GM23338 (cell line): Measurements from ENCODE around the gene ATXN7.

Experiments used
- CTCF ChIP-seq, 2 experiments: fragments of 200-600 bp in 1 of 2; sonication (generic) in 1 of 2; conservative IDR thresholded peaks; 2 replicates each; pipeline versions ENCODE4 v1.5.1 to v1.6.1; 2016 to 2017; ENCODE audit warnings: antibody characterized with exemption in 2 of 2, low read depth in 2 of 2, mild to moderate bottlenecking in 2 of 2, moderate library complexity in 1 of 2
- EZH2 ChIP-seq: fragments of 200-600 bp; sonication (generic); IDR thresholded peaks from one replicate; pipeline ENCODE4 v1.8.0; 2017; ENCODE audit warnings: antibody characterized with exemption, mild to moderate bottlenecking, low read depth; ENCODE audit not compliant: unreplicated experiment
- EZH2phosphoT487 ChIP-seq: fragments of 200-600 bp; sonication (generic); IDR thresholded peaks from one replicate; pipeline ENCODE4 v1.8.1; 2018; ENCODE audit warnings: antibody characterized with exemption; ENCODE audit not compliant: unreplicated experiment
- POLR2AphosphoS5 ChIP-seq: IDR thresholded peaks from 2 replicates; pipeline ENCODE4 v1.6.1; 2016; ENCODE audit warnings: antibody characterized with exemption, low read depth

DNA sequence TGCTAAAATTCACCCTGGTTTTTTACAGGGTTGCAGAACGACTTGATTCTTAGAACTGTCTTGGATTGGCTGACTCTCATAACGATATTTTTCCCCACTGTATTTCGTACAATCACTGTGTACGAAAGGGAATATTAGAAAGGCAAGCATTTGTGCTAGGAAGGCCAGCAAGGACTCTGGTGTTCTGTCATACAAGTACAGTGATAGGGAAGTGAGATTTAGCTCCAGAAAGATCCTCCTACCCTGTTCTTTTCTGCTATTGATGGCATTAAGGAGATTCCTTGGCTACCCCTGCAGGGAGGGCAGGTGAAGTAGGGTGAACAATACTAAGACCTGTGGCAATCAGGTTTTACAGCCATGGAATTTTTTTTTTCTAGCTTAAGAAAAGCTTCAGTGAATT, 102.3 kb downstream of the ATXN7 start:
- TF ChIP-seq CTCF (conservative IDR thresholded peaks at IDR 0.05; ENCODE audit: low read depth in 2 of 2) (no peak), POLR2AphosphoS5 (no peak), EZH2 (no peak), EZH2phosphoT487 (no peak)
